Activated CD8-positive, alpha-beta T cell treated with anti-CD3 and anti-CD28 coated beads for 36 hours (primary cell): Measurements from ENCODE around the gene SAMD4B. TPM values are rescaled to one million over a fixed set of nuclear protein-coding genes. Genes with fewer than 3 reads are reported as not detected.

ENCODE experiments used
- ATAC-seq: fragments of 200-7000 bp; cut with Tn5 transposase; one replicate; pipeline ENCODE4 v1.10.0; 2021; ENCODE audit warnings: mild to moderate bottlenecking, moderate library complexity
- CTCF ChIA-PET: fragments of 350-600 bp; sonication (Branson Sonifier 250); formaldehyde crosslinking; loops from one replicate; lab custom pipeline; 2021; ENCODE audit warnings: antibody characterized with exemption; lab: Charles Lee
- POLR2A ChIA-PET: fragments of 350-600 bp; sonication (Branson Sonifier 250); formaldehyde crosslinking; loops from one replicate; lab custom pipeline; 2021; ENCODE audit warnings: antibody characterized with exemption; lab: Charles Lee
- DNase-seq: peaks from one replicate; pipeline ENCODE4 v3.0.0-alpha.2; 2020
- H3K27ac Mint-ChIP-seq: one replicate; pipeline ENCODE4 v1.8.0; 2021; ENCODE audit warnings: mild to moderate bottlenecking, mixed read lengths
- H3K27me3 Mint-ChIP-seq: one replicate; pipeline ENCODE4 v1.8.0; 2021; ENCODE audit warnings: mixed read lengths
- H3K36me3 Mint-ChIP-seq: one replicate; pipeline ENCODE4 v1.8.0; 2021; ENCODE audit warnings: low read depth, mixed read lengths
- H3K4me1 Mint-ChIP-seq: one replicate; pipeline ENCODE4 v1.8.0; 2021; ENCODE audit warnings: low read depth, mixed read lengths
- H3K4me3 Mint-ChIP-seq: one replicate; pipeline ENCODE4 v1.8.0; 2021; ENCODE audit warnings: mild to moderate bottlenecking, moderate library complexity, mixed read lengths
- H3K9me3 Mint-ChIP-seq: one replicate; pipeline ENCODE4 v1.8.0; 2021; ENCODE audit warnings: mixed read lengths
- CTCF ChIP-seq: fragments of 200-600 bp; IDR thresholded peaks from one replicate; pipeline ENCODE4 v1.8.0; 2022; ENCODE audit warnings: antibody characterized with exemption, mild to moderate bottlenecking
- intact Hi-C: fragments of 100-400 bp; cut with micrococcal nuclease; formaldehyde crosslinking; loops from one replicate; pipeline ENCODE4 v1.10.0; 2022
- total RNA-seq, 2 experiments: library from RNA; stranded (reverse); gene quantifications; one replicate each; pipeline ENCODE4 v1.2.3, GENCODE V29; 2021

The SAMD4B gene
- total RNA-seq, 2 experiments from 2014 or later, result 35.5 to 37.1 TPM

DNA sequence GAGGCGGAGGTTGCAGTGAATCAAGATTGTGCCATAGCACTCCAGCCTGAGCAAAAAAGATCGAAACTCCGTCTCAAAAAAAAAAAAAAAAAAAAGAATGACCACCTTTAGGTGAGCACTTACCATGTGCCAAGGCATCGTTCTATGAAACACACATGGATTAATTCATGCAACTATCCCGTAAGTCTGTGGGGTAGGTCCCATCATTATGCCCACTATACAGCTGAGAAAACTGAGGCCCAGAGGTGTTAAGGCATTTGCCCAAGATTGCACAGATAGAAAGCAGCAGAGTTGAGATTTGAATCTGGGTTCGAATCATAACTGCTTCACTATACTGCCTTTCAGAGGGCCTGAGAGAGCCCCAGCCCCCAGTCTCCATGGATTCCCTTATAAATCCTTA lies 8.7 kb upstream of the SAMD4B start:
- Mint-ChIP-seq H3K4me3 (peak overlapping the region; percentile 97), H3K36me3 (peaks cover 38% of the 10 kb centered on the region), H3K27me3 (no peaks in the 10 kb centered on the region), H3K27ac (peak overlapping the region; percentile 99), H3K4me1 (peaks cover 57% of the 10 kb centered on the region), H3K9me3 (peaks cover 1% of the 10 kb centered on the region)
- DNase-seq (no peak), ATAC-seq (no peak)
- POLR2A ChIA-PET, result interaction anchor here (1.0 to 2.1 kb wide), 2 partner anchors 7 to 74 kb away, joined by 3 to 7 read pairs; partner anchors contain the start of gene ZFP36
- CTCF ChIA-PET, result interaction anchor here (0.9 to 2.6 kb wide), 2 partner anchors 211 kb away, joined by 3 to 12 read pairs; no protein-coding TSS in a partner anchor
- intact Hi-C loops, result loop anchor here (10.0 kb wide), 1 partner anchor 209 kb away; the partner anchor contains the start of gene PAK4
- no peak for TF ChIP-seq CTCF

DNA sequence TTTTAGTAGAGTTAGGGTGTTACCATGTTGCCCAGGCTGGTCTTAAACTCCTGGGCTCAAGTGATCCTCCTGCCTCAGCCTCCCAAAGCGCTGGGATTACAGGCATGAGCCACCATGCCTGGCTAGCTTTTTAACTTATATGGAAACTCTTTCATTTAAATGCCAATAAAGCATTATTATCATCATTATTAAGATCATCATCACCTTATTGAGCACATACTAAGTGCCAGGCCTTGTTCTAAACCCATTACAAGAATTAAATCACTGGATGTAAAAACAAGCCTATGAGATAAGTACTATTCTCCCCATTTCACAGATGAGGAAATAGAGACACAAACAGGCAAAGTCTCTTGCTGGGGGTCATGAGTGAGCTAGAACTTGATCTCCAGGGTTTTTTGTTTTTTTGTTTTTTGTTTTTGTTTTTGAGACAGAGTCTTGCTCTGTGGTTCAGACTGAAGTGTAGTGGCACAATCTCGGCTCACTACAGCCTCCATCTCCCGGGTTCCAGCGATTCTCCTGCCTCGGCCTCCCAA lies 7.7 kb upstream of the SAMD4B start:
- POLR2A ChIA-PET, result interaction anchor here (0.6 to 2.4 kb wide), 7 partner anchors 8 to 623 kb away, joined by 3 to 8 read pairs (median 6); partner anchors contain the start of genes MED29, PAF1 and ZFP36
- intact Hi-C loops, result loop anchor here (10.0 kb wide), 1 partner anchor 210 kb away; the partner anchor contains the start of gene PAK4

DNA sequence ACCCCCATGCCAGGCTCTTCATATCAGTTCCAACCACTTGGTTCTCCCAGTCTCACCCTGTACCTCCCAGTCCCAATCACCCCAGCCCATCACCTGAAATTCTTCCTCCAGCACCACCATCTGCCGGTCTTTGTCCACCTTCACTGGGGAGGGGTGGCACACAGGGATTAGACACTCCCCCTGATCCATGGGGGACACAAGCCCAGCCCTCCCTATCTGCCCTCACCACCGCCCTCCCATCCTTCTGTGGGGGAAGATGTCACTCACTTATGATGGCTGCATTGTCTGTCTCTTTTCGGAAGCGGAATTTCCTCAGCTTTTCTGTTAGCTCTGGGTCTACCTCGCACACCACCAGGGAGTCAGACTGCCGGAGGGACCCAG lies 7.1 kb upstream of the SAMD4B start:
- Mint-ChIP-seq H3K4me3 (peak overlapping the region; percentile 97), H3K27ac (peak overlapping the region; percentile 99), H3K27me3 (no peaks in the 10 kb centered on the region), H3K9me3 (peaks cover 1% of the 10 kb centered on the region), H3K36me3 (peaks cover 31% of the 10 kb centered on the region), H3K4me1 (peaks cover 52% of the 10 kb centered on the region)
- no peak for TF ChIP-seq CTCF
- ChIA-PET CTCF (interaction anchor here (0.9 to 1.5 kb wide), 8 partner anchors 8 to 404 kb away, joined by 3 to 6 read pairs (median 4); partner anchors contain the start of genes MED29, MRPS12, PAF1 and SARS2), POLR2A (interaction anchor here (0.6 to 2.4 kb wide), 16 partner anchors 8 to 203 kb away, joined by 3 to 8 read pairs (median 5); partner anchors contain the start of genes MED29, PAF1, RPS16 and ZFP36)
- peak; percentile 40 for ATAC-seq
- intact Hi-C loops, result loop anchor here (5.0 to 10.0 kb wide), 2 partner anchors 77 to 210 kb away; partner anchors contain the start of genes PAK4 and PLEKHG2
- peak; percentile 63 for DNase-seq

More for the DNA sequence above, 7.7 kb upstream of the SAMD4B start:
- Mint-ChIP-seq H3K27me3 (no peaks in the 10 kb centered on the region), H3K4me1 (peaks cover 48% of the 10 kb centered on the region), H3K4me3 (peak overlapping the region; percentile 97), H3K27ac (peak overlapping the region; percentile 99), H3K9me3 (peaks cover 1% of the 10 kb centered on the region), H3K36me3 (peaks cover 31% of the 10 kb centered on the region)
- TF ChIP-seq CTCF, result no peak
- DNase-seq (no peak), ATAC-seq (no peak)
- CTCF ChIA-PET, result interaction anchor here (0.9 to 1.3 kb wide), 4 partner anchors 12 to 212 kb away, joined by 3 to 4 read pairs (median 3); no protein-coding TSS in a partner anchor

DNA sequence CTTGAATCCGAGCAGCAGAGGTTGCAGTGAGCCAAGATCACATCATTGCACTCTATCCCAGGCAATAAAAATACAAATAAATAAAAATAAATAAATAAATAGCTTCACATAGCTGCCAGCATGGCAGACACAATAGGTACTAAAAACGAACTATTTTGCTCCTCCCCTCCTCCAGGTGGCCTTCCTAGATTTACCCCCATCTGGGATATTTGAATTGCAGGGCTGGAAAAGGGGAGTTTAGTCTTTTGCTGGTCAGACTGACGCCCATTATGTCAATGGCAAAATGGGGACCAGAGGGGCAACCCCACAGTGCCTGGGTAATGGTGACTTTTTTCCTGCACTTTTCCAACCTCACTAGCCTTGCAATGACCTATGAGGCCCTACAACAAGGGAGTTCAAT lies 5.7 kb upstream of the SAMD4B start:
- Mint-ChIP-seq H3K4me1 (peaks cover 52% of the 10 kb centered on the region), H3K27me3 (no peaks in the 10 kb centered on the region), H3K4me3 (peak overlapping the region; percentile 97), H3K9me3 (peaks cover 1% of the 10 kb centered on the region), H3K27ac (peak overlapping the region; percentile 99), H3K36me3 (peaks cover 25% of the 10 kb centered on the region)
- ChIA-PET POLR2A (interaction anchor here (1.2 to 2.4 kb wide), 9 partner anchors 7 to 100 kb away, joined by 3 to 8 read pairs (median 5); partner anchors contain the start of genes MED29, PAF1, RPS16 and ZFP36), CTCF (interaction anchor here (1.5 kb wide), 2 partner anchors 10 to 54 kb away, joined by 5 read pairs; partner anchors contain the start of genes MED29 and PAF1)
- ATAC-seq (no peak), DNase-seq (no peak)
- TF ChIP-seq CTCF, result no peak
- intact Hi-C loops, result loop anchor here (5.0 to 10.0 kb wide), 2 partner anchors 76 to 212 kb away; partner anchors contain the start of genes PAK4 and PLEKHG2
